GM20431 (cell line): ENCODE data around the gene GTF3C1.

Experiments used
- in situ Hi-C: fragments of 300-500 bp; cut with MseI, MboI; formaldehyde crosslinking; loops from one replicate; pipeline ENCODE4 v1.15.0; 2020; ENCODE audit warnings: low sequenced_read_pairs; ENCODE audit not compliant: unreplicated experiment

The GTF3C1 gene

DNA sequence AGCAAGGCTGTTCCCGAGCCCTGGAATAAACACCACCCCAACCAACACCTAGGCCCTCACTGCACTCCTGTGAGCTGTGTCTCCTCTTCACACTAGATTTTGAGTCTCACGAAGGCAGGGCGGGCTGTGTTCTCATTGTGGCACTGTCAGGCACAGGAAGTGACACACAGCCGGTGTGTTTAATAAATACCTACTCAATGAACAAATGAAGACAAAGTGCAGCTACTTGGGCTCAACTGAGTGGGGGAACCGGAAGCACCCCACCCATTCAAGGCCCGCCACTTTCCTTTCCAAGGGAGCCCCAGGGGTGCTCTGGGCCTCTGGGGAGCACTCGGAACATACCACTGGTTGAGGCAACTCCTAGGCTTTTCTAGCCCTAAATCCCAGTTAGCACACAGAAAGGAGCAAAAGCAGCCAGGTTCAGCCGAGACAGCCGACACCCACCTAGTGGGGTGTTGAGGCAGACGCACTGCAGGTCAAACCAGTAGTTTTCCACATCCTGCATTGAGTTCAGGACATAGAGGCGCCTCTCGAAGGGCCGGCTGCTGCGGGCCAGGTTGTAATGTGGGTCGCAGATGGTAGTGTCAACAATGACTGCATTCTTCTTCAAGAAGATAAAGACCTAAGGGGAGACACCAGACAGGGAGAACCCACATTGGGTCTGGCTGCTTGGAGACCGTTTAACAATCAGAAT, 57.7 kb downstream of the GTF3C1 start:
- in situ Hi-C loops: no loop called here

DNA sequence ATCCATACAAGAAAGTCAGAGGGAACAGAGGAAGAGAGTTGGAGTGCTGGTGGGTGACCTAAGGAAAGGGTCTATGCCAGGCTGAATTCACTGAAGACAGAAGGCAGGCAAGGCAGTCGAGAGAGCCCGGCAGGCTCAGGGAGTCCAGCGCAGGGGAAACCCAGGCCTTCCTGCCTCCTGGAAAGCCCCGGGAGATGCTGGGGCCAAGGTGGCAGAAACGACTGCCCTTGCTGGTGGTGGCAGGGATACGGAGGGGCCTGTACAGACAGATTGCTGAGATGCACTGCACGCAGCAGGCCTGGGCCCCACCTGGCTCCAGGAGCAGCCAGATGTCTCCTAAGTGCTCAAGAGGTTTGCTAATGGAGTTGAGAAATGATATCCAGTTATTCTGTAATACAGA, 59.8 kb downstream of the GTF3C1 start:
- in situ Hi-C loops: no loop called here

DNA sequence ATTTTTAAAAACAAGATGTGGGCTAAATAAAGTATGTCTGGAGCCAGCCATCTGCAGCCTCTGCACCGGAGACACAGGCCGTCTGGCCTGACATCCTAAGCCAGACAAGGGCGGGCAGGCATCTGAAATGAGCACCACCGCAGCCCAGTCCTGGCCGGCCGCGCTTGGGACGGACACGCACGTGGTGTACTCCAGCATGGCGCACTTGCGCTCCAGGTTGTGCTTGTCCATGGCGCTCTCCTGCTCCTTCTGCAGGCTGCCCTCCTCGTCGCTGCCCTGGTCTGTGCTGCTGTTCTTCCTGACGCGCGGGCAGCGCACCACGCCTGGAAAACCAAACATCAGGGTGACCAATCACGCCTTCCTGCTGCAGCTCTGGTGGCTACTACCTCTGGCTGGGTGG, 60.3 kb downstream of the GTF3C1 start:
- in situ Hi-C loops: no loop called here

DNA sequence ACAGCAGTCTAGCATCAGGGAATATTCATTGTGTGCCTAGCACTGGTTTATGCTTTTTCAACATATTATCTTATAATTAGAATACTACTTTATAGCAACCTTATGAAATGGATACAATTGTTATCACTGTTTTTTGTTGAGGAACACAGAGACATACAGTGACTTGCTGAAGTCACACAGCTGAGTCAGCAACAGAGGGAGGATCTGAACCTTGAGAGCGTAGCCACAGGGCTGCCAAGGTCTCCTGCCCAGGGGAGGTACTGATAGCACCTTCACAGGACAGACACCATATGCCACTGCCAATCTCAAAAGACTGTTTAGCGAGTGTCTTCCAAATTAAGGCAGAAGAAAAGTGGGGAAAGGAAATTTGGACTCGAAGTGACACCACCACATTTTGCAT, 63.0 kb downstream of the GTF3C1 start:
- in situ Hi-C loops: no loop called here

DNA sequence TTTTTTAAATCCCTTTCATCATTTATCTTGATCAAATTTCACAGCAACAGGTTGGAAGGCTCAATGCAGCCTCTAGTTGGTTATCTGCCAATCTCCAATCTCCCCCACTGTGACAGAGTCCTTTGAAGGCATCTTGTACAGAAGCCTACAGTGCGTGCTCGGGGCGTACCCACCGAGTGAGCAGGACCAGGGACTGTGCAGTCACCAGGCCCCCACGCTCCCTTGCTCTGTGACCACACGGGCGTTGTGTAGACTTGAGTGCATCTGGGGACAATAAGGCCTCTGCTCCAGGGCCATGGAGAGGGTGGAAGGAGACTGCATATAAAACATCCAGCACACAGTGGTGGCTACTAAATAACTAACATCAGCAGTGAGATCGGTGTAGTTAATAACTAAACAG, 63.4 kb downstream of the GTF3C1 start:
- in situ Hi-C loops: no loop called here

DNA sequence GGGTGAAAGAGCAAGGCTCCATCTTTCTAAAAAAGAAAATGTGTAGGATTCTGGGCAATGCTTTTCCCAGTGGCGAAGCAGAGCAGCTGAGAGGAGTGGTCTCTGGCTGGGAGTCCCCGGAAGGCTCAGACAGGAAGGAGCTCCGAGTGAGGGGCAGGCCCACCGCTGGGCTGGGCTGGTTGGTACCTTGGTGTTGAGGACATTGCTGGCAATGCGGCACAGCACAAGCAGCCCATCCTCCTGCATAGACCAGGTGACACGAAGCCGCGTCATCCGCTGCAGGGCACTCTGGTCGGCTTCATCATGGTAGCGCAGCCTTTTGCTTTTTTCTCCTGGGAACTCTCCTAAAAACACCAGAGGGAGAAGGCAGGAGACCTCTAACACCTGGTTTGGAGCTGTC, 63.9 kb downstream of the GTF3C1 start:
- in situ Hi-C loops: no loop called here

DNA sequence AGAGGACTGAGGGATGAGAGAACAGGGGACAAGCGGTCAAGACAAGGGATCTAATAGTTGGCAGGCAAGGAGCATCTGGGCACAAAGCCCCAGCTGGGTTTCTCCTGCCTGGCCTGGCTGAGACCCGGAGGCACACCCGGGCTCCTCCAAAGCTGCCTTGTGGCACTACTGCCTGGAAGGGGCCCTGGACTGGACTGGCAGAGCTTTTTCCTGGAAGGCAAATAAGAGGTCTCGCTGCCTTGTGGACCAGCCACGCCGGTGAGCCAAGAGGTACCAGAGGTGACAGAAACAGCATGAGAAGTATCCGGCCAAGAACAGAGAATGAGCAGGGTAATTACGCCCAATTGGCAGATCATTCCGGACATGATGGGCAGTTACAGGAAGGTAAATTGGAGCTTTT, 64.6 kb downstream of the GTF3C1 start:
- in situ Hi-C loops: no loop called here

DNA sequence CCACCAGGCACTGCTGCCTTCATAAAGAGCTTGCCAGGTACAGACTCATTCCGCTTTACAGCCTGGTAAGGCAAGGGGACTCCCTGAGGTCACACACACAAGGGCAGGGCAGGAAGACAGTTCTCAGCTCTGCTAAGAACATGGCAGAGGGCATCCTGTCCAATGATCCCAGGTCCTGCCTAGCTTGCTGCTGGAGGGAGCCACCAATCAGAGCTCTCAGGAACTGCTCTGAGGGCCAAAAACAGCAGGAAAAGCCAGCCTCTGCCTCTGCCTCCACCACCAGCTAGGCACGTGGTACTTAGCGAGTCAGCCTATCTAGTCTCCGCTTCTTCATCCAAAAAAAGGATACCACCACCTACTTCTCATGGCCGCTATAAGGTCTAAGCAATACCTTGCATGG, 66.1 kb downstream of the GTF3C1 start:
- in situ Hi-C loops: no loop called here

DNA sequence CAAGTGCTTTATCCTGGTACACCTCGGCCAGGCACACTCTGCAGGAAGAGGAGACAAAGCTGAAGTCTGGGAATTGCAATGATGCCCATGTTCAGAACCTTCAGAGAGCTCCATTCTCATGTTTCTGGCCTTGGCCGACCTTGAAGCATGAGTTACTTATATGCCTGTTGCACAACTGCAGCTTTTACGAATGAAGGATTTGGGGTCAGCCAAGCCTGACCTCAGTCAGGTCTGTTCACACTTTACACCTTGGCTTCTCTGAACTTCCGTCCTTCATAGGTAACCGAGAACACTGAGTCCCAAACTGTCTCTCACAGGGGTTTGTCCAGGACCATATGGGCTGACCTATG, 66.7 kb downstream of the GTF3C1 start:
- in situ Hi-C loops: no loop called here

DNA sequence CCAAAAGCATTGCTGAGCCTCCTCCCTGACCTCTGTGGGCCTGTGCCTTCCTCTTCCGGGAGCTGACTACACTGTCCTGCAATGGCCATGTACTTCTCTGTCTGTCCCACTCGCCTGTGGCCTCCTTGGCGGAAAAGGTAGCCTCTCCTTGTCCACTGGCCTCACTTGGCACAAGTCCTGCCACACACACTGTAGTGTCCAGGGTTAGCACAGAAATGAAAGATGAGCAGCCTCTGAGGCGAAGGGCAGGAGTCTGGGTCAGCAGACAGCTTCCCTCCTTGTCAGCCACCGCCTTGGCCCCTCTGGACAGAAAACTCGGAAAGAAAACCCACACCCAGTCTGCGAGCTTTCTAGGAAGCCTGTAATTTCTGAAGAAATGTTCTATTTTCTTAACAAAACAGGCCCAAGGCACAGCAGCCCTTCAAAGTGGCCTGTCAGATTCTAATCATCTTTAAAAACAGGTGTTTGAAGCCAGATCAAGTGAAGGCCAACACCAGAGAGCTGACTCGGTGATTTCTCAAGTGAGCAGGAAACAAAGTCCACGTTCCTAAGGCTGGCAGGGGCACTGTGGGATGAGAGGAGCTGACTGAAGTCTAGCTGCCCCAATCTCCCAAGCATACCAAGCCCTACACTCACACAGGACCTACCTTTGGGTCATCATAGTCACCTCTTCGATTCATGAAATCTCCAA, 67.2 kb downstream of the GTF3C1 start:
- in situ Hi-C loops: no loop called here

DNA sequence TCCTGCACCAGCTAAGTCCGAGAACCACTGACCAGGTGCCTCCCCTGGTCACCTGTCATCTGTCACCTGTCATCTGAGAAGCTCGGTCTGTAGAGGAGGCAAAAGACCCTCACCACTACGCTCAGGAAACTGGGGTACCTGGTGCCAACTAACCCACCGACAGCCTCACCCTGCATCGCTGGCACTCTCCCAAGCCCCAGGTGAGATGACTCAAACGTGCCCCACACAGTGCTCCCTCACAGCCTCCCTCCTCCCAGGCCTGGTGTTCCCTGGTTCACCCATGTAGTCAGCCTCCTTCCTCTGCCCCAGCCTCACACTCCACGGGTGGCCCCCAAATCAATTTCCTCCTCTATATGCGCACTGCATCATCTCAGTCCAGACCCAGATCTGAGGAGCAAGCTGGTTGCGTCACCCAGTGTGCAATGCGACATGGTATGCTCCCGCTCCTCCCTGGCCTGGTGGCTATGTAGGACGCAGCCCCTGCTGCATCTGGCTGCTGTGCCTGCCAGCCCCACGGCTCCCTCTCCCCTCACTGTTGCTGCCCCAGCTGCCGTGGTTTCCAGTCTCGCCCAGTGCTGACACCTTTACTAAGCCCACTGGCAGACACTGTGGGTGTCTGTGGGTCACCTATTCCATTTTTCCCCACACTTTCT, 68.3 kb downstream of the GTF3C1 start:
- in situ Hi-C loops: no loop called here

DNA sequence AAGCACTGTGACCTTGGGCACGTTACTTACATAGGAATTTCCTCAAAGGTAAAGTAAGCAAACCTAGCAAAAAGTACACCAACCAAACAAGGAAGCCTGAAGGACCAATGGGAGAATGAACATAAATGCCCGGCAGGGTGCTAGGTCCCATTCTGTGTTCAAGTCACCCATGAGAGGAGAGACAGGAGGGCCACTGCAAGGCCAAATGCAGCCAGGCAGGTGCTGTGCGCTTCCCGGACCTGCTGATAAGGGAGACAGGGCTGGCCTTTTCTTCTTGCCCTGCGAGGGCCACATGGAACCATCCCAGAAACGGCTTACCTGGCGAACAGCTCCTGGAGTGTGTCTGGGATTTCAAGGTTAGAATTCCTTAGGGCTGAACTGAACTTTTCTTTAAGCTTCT, 69.0 kb downstream of the GTF3C1 start:
- in situ Hi-C loops: no loop called here

DNA sequence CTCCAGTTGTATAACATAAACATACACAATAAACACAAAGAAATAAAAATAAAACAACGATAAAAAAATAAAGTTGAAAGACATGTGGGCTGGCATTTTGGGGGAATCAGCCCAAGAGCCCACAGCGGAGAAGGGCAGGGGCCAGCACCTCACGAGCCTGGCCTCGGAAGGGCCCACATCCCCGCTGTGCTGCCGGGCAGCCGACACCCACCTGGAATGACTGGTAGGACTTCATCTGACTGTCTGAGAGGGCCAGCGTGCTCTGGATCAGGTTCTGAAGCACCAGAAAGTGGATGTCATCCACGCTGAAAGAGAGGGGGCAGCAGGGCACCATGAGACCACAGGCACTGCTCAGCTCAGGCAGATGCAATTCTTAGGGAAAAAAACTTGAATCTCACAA, 73.5 kb downstream of the GTF3C1 start:
- in situ Hi-C loops: no loop called here

DNA sequence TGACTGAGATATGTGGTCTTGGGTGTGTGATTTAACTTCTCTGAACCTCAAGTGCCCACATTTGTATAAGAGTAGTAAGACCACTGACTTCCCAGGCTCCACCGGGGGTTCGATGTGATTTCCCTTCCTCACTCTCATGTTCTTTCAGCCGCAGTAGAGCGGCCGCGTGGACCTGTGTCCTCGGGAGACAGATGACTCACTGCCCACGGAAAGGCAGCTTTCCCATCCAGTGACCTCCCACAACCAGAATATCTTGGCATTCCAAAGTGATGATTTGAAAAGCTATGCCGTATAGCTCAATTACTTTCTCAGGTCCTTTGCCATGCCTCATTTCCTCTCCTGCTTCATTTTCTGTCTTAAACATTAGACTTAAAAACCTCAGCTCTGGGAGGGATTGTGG, 74.2 kb downstream of the GTF3C1 start:
- in situ Hi-C loops: no loop called here

DNA sequence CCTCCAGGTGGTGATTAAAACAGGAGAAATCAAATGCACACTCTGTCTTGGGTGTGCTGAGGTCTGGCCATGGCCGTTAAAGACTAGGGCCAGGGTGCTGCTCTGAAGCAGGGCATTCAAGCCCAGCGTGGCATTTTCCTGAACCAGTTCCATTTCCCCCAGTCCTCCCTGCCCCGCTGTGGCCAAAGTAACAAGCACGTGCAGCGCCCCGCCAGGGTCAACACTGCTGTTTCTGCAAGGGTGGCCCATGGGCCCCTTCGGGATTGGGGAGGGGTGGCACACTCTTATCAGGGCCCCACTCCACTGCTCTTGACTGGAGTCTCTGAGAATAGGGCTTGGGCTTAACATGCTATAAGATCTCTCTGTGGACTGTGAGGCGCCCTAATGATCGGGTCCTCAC, 74.8 kb downstream of the GTF3C1 start:
- in situ Hi-C loops: no loop called here

DNA sequence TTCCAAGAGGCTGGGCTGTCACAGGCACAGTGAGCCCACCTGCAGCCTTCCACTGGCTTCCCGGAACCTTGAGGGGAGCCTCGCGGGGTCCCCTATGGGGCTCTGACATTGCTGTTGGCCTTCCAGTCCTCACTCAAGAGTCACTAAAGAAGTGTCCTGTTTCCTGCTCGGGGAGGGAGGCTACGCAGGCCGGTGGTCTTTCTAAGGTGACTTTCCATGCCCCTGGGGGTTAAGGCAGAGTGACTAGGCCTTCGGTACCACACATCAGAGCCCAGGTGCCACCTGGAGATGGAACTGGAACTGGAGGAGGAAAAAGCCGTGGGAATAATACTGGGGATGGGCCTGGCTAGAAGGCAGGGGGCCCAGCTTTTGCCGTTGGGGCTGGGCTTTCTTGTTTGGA, 75.7 kb downstream of the GTF3C1 start:
- in situ Hi-C loops: no loop called here

DNA sequence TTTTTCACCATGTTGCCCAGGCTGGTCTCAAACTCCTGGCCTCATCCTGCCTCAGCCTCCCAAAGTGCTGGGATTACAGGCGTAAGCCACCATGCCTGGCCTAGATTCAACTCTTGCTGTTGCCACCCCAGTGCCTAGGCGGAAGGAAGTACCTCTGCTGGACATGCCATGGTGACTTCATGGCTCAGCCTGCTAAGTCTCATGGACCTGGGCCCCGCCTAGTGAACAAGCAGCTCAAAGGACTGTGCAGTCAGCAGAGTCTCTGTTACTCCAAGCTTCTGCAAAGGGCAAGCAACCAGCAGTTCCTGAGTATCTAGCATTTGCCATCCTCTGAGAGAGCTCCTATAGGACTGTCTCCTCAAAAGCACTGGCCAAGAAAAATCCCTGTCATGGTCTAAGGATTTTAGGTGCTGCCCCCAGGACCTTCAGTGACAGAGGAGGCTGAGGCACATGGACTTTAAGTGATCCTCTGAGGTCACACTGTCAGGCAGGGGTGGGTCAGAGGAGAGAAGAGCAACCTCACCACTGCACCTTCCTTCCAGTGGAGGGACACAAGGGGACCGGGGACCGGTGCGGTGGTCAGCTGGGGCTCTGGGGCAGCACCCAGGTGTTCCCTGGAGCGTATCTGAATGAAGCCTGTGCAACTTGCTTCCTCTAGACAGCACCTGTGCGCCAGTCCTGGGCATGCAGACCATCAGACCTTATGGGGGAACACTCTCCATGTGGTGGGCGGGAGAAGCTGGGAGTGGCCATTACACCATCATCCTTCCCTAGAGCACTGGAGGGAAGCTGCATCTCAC, 76.4 kb downstream of the GTF3C1 start:
- in situ Hi-C loops: no loop called here

DNA sequence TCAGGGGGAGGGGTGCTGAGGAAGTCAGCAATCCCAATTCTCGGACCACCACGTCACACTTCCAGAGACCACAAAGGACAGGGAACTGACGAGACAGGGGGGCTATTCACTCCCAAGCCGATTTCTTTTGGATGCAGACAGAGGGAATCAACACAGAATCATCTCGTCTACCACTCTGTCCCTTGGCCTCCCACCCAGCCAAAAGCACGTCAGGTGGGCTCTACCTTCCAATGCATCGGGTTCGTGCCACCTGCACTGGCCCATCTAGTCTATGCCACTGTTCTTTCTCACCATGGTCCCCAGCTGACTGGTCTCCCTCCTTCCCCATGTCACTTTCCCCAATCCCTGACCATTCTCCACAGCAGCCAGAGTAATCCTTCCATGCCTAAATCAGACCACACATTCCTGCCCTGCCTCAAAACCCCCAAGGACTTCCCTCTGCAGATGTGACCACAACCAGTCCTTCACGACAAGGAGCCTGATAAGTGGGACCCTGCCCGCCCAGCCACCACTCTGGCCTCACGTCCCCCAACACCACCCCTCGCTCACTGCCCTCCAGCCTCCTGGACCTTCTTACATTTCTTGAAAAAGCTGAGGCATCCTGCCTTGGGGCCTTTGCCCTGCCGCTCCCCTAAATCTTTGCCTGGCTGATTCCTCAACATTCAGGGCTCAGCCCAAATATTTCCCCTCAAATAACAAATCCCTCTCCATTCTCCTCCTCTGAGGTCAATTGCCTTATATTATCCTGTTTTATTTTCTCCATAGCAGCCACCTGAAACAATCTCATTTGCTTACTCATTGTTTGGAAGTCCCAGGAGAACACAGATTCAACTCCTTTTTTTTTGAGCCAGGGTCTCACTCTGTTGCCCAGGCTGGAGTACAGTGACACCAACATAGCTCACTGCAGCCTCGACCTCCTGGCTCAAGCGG, 77.4 kb downstream of the GTF3C1 start:
- in situ Hi-C loops: no loop called here

DNA sequence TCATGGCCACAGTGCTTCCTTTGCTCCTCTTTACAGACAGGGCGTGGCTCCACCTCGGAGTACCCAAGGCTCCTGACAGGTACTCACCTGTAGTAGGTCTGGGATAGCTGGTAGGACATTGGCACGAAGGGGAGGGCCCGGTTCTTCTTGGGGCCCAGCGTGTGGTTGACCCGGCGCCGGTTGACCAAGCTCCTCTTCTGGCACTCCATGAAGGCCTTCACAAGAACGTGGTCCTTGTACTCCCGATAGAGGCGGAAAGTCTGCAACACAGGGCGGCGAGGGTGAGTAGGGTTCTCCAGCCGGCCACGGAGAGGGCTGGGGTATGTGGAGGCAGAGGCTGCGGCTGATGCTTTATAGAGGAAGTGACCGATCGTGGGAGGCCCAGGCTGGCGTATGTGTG, 78.1 kb downstream of the GTF3C1 start:
- in situ Hi-C loops: no loop called here
